ENCODE results near the gene SUMO2.
"Not testable (repeated sequence)": the region's sequence is repeated elsewhere in the genome, so short reads cannot be mapped to it uniquely, and the experiment has no call there.

The SUMO2 gene

GRCh38 chr17:75181608-75182318 is 996 bp downstream of the SUMO2 start:
- DNase-seq (ENCODE audit: low read depth), result no peak

GRCh38 chr17:75181110-75181509 is 1.6 kb downstream of the SUMO2 start:
- no peak for DNase-seq (ENCODE audit: low read depth)

- no peak for DNase-seq (ENCODE audit: low read depth)
These were observed 4.3 kb downstream of the SUMO2 start for GRCh38 chr17:75178453-75178852.

- no peak for DNase-seq (ENCODE audit: low read depth)
These were observed 6.1 kb downstream of the SUMO2 start for GRCh38 chr17:75176625-75177024.

- no peak for DNase-seq (ENCODE audit: low read depth)
These were observed 7.8 kb downstream of the SUMO2 start for GRCh38 chr17:75174996-75175395.

GRCh38 chr17:75173526-75173925 is 9.2 kb downstream of the SUMO2 start:
- no peak for DNase-seq (ENCODE audit: low read depth)

- no peak for DNase-seq (ENCODE audit: low read depth)
These were observed 13.8 kb downstream of the SUMO2 start for GRCh38 chr17:75168998-75169397.

GRCh38 chr17:75164606-75165005 is 18.2 kb downstream of the SUMO2 start:
- not testable (repeated sequence) for DNase-seq (ENCODE audit: low read depth)

GRCh38 chr17:75163074-75163473 is 19.7 kb downstream of the SUMO2 start:
- DNase-seq (ENCODE audit: low read depth), result no peak

GRCh38 chr17:75160211-75160610 is 22.5 kb downstream of the SUMO2 start:
- no peak for DNase-seq (ENCODE audit: low read depth)

- no peak for DNase-seq (ENCODE audit: low read depth)
These were observed 23.3 kb downstream of the SUMO2 start for GRCh38 chr17:75159196-75160031.

GRCh38 chr17:75158480-75158879 is 24.3 kb downstream of the SUMO2 start:
- not testable (repeated sequence) for DNase-seq (ENCODE audit: low read depth)

GRCh38 chr17:75155191-75155601 is 27.6 kb downstream of the SUMO2 start:
- no peak for DNase-seq (ENCODE audit: low read depth)

- DNase-seq (ENCODE audit: low read depth), result peak; percentile 94
These were observed 28.3 kb downstream of the SUMO2 start, which contains the start of gene JPT1 for GRCh38 chr17:75154195-75155106. Gene JPT1 (minus strand): TSS chr17:75154512. CDS start chr17:75154397, 115 bp downstream.

GRCh38 chr17:75153780-75154194 is 29.0 kb downstream of the SUMO2 start:
- no peak for DNase-seq (ENCODE audit: low read depth)

GRCh38 chr17:75152922-75153779 is 29.6 kb downstream of the SUMO2 start:
- no peak for DNase-seq (ENCODE audit: low read depth)

GRCh38 chr17:75152523-75152921 is 30.2 kb downstream of the SUMO2 start:
- DNase-seq (ENCODE audit: low read depth), result no peak

- no peak for DNase-seq (ENCODE audit: low read depth)
These were observed 30.8 kb downstream of the SUMO2 start for GRCh38 chr17:75151930-75152329.

- no peak for DNase-seq (ENCODE audit: low read depth)
These were observed 34.7 kb downstream of the SUMO2 start for GRCh38 chr17:75147878-75148546.

GRCh38 chr17:75146592-75146991 is 36.2 kb downstream of the SUMO2 start:
- no peak for DNase-seq (ENCODE audit: low read depth)

Data from HS-5 (cell line).